Psoas muscle (tissue), 8 donors: Measurements from ENCODE around the gene C8G. TPM values are rescaled to one million over a fixed set of nuclear protein-coding genes. Genes with fewer than 3 reads are reported as not detected.

Experiments
- ATAC-seq, 4 donors: fragments of 200-7000 bp; cut with Tn5 transposase; one replicate each; pipeline ENCODE4 v1.9.1; 2020; ENCODE audit warnings: moderate library complexity in 3 of 4, mild to moderate bottlenecking in 2 of 4
- DNase-seq, 2 donors: peaks; one replicate each; pipeline ENCODE4 v3.0.0-alpha.2; 2020
- H3K27ac ChIP-seq: fragments of 200-600 bp; one replicate; pipeline ENCODE4 v1.8.0; 2022
- H3K27me3 ChIP-seq, 3 donors: fragments of 200-600 bp in 1 of 3; one replicate each; pipeline versions ENCODE4 v1.6.1 to v1.8.0; 2013 to 2022; ENCODE audit warnings: low read length in 2 of 3, mild to moderate bottlenecking in 2 of 3, moderate library complexity in 1 of 3; ENCODE audit not compliant: insufficient read depth in 3 of 3
- H3K36me3 ChIP-seq, 2 donors: fragments of 200-600 bp in 1 of 2; one replicate each; pipeline versions ENCODE4 v1.6.1 to v1.8.0; 2013 to 2022; ENCODE audit warnings: low read depth in 1 of 2, mild to moderate bottlenecking in 1 of 2, moderate library complexity in 1 of 2; ENCODE audit not compliant: insufficient read depth in 1 of 2
- H3K4me1 ChIP-seq: fragments of 200-600 bp; one replicate; pipeline ENCODE4 v1.8.0; 2022
- H3K4me3 ChIP-seq: fragments of 200-600 bp; one replicate; pipeline ENCODE4 v1.8.0; 2022; ENCODE audit warnings: mild to moderate bottlenecking
- H3K9me3 ChIP-seq: fragments of 200-600 bp; one replicate; pipeline ENCODE4 v1.8.0; 2022
- WGBS, 3 donors: extraction: QIAGEN DNeasy Blood & Tissue Kit; methylation state at CpG; one replicate each; pipeline versions ENCODE4 v1.1.6 to v1.1.7; 2013; 5-methylcytosine and 5-hydroxymethylcytosine counted together
- intact Hi-C, 2 donors: fragments of 100-400 bp; cut with DNase I; formaldehyde crosslinking; loops; one replicate each; pipeline versions ENCODE4 v1.11.0 to v1.14.2; 2022
- polyA plus RNA-seq, 3 donors: library from polyadenylated mRNA; stranded (reverse); fragments of 200-250 nt; gene quantifications; one replicate each; pipeline ENCODE4 v1.2.3, GENCODE V29; 2013
- total RNA-seq, 4 donors: library from RNA; stranded (reverse); fragmentation: NEBNext Ultra II Directional in 2 of 4; extraction: Animal tissue kit (Norgen Biotek cat#: 25700) in 2 of 4; gene quantifications; one replicate each; pipeline versions ENCODE4 v1.2.1 to v1.2.4, GENCODE V29; 2021 to 2023
- TF ChIP-seq, protein P1 (sequence below): fragments of 200-600 bp; IDR thresholded peaks from one replicate; pipeline ENCODE4 v1.8.0; 2022; ENCODE audit warnings: antibody characterized with exemption
- donor health status: healthy with polysubstance abuse.
- donor health status: DM: no; HTN: no; CAD: no; lungs with moderate emphysema.
- donor health status: Bipolar disorder and iron deficiency.
- donor health status: healthy.
- donor health status: DM: yes; HTN: yes; CAD: no.
- donor health status: DM: no; HTN: no; CAD: no.
- donor health status: DM: no; HTN: no; CAD: no.
- donor health status: DM: yes; HTN: yes; CAD: no.

Gene C8G
- total and polyA plus RNA-seq, 7 donors, result 1.7 to 7.9 (median 5.1) TPM

DNA sequence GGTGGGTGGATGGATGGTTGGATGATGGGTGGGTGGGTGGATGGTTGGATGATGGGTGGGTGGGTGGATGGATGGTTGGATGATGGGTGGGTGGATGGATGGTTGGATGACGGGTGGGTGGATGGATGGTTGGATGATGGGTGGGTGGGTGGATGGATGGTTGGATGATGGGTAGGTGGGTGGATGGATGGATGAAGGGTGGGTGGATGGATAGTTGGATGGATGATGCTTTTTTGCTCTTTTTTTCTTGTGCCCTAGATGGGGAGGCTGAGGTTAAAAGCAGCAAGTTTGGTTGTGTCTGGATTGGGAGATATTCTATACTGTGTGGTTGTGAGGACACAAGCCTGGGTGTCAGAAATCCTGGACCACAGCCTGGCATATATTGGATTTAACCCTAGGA, 12.4 kb downstream of the C8G start:
- Histone ChIP-seq H3K9me3 (no peaks in the 10 kb centered on the region), H3K4me3 (no peak overlapping the region), H3K27me3 (peaks cover 0 to 5% (median 0%) of the 10 kb centered on the region in 3 donors), H3K27ac (no peak overlapping the region), H3K4me1 (no peaks in the 10 kb centered on the region), H3K36me3 (no peaks in the 10 kb centered on the region)
- ATAC-seq (no peak), DNase-seq (no peak)
- TF ChIP-seq, protein P1, sequence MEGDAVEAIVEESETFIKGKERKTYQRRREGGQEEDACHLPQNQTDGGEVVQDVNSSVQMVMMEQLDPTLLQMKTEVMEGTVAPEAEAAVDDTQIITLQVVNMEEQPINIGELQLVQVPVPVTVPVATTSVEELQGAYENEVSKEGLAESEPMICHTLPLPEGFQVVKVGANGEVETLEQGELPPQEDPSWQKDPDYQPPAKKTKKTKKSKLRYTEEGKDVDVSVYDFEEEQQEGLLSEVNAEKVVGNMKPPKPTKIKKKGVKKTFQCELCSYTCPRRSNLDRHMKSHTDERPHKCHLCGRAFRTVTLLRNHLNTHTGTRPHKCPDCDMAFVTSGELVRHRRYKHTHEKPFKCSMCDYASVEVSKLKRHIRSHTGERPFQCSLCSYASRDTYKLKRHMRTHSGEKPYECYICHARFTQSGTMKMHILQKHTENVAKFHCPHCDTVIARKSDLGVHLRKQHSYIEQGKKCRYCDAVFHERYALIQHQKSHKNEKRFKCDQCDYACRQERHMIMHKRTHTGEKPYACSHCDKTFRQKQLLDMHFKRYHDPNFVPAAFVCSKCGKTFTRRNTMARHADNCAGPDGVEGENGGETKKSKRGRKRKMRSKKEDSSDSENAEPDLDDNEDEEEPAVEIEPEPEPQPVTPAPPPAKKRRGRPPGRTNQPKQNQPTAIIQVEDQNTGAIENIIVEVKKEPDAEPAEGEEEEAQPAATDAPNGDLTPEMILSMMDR, result no peak
- intact Hi-C loops, result no loop called here
- WGBS, 3 donors, result 92 to 100% (median 100%) methylated on average over 1 of the region's 1 CpG

DNA sequence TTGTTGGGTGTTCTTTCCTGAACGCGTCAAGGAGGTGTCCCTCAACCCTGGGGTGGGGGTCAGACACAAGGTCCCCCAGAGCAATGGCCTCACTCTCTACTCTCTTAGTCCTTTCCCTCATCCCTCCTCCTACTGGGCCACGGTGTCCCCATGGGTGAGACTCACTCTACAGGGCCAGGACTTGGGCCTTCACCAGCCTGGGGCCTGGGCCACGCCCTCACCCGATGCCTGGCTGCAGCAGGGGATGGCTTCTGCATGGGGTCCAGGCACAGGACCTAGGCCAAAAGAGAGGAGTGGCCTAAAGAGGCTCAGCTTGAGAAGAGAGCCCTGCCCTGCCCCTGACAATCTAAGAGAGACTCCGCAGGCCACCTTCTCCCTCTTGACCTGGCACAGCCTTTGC, 12.9 kb downstream of the C8G start:
- TF ChIP-seq, protein P1, result no peak
- intact Hi-C loops, result no loop called here
- ATAC-seq (no peak), DNase-seq (no peak)
- Histone ChIP-seq H3K27me3 (peaks cover 0 to 5% (median 0%) of the 10 kb centered on the region in 3 donors), H3K9me3 (no peaks in the 10 kb centered on the region), H3K36me3 (no peaks in the 10 kb centered on the region), H3K27ac (no peak overlapping the region), H3K4me1 (no peaks in the 10 kb centered on the region), H3K4me3 (no peak overlapping the region)
- WGBS, 3 donors, result 82 to 95% (median 85%) methylated on average over 6 of the region's 6 CpGs

DNA sequence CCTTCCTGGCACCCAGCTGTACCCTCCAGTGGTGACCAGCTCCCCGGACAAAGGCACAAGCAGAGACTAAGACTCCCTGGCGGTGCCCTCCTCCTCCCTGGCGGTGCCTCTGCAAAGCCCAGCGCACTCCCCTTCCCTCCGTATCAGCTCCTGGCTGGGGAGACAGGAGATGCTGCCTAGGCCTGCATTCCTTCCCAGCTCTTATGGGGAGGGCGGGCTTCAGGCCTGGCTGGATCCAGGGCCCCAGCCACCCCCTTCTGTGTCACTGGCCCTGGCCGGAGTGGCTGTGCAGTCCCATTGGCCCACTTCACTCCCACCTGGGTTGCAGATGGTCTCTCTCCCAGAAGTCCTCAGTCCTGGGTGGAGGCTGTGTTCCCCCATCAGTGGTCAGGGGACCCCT, 13.4 kb downstream of the C8G start:
- WGBS, 3 donors, result 83 to 91% (median 90%) methylated on average over 4 to 7 of the region's 7 CpGs
- Histone ChIP-seq H3K4me1 (no peaks in the 10 kb centered on the region), H3K36me3 (no peaks in the 10 kb centered on the region), H3K27ac (no peak overlapping the region), H3K4me3 (no peak overlapping the region), H3K9me3 (no peaks in the 10 kb centered on the region), H3K27me3 (peaks cover 0 to 5% (median 0%) of the 10 kb centered on the region in 3 donors)
- TF ChIP-seq, protein P1, result no peak
- DNase-seq (no peak), ATAC-seq (no peak)
- intact Hi-C loops, result no loop called here

DNA sequence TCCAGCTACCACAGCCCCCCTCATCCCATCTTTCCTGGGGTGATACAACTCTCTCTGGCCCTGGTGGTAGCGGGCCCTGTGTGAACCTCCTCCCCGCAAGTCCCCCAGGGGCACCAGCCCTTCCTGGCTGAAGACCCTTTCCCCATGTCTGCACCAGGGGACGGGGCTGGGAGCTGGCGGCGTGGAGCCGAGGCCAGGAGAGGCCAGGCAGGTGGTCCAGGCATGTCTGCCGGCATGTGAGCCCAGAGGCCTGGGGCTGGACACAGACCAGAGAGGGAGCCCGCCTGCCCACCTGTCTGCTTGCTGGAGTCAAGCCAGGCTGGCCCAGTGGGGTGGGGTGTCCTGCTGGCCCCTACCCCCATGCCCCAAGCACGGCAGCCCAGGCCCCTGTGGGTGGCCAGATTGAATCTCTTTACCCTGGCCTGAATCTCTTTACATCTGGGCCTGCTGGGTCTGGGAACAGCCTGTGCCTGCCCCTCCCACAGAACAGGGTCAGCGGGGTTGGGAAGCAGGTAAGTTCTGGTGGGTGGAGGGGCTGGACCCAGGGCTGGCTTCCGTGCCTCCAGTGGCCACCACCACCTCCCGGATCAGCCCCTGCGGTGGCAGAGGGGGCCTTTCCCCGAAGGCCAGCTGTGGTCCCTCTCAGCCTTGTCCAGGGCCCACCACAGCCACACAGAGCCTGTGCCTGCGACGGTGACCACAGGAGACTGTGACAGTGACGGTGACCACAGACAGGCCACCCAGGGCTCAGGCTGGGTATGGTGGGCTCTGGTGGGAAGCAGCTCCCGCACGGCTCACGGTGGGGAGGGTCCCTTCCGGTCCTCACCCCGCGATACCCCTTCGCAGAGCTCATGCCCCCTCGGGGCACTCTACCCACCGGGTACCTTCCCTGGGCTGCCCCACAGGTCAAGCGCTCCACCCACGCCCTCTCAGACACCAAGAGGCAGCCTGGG, 14.1 kb downstream of the C8G start:
- DNase-seq, result no peak
- Histone ChIP-seq H3K27ac (no peak overlapping the region), H3K9me3 (no peaks in the 10 kb centered on the region), H3K4me1 (no peaks in the 10 kb centered on the region), H3K4me3 (no peak overlapping the region), H3K27me3 (peaks cover 0 to 5% (median 0%) of the 10 kb centered on the region in 3 donors), H3K36me3 (no peaks in the 10 kb centered on the region)
- ATAC-seq, result no peak
- WGBS, 3 donors, result 84 to 89% (median 84%) methylated on average over 28 of the region's 28 CpGs
- intact Hi-C loops, result no loop called here
- TF ChIP-seq, protein P1, result no peak
